NCI-H1105 (cell line): Measurements from ENCODE around the gene HK3.
"Not testable (repeated sequence)": the region's sequence is repeated elsewhere in the genome, so short reads cannot be mapped to it uniquely, and the experiment has no call there.

ENCODE experiments used
- DNase-seq: peaks from one replicate; lab custom pipeline; 2025; lab: John Stamatoyannopoulos, UW

HK3 gene

DNA sequence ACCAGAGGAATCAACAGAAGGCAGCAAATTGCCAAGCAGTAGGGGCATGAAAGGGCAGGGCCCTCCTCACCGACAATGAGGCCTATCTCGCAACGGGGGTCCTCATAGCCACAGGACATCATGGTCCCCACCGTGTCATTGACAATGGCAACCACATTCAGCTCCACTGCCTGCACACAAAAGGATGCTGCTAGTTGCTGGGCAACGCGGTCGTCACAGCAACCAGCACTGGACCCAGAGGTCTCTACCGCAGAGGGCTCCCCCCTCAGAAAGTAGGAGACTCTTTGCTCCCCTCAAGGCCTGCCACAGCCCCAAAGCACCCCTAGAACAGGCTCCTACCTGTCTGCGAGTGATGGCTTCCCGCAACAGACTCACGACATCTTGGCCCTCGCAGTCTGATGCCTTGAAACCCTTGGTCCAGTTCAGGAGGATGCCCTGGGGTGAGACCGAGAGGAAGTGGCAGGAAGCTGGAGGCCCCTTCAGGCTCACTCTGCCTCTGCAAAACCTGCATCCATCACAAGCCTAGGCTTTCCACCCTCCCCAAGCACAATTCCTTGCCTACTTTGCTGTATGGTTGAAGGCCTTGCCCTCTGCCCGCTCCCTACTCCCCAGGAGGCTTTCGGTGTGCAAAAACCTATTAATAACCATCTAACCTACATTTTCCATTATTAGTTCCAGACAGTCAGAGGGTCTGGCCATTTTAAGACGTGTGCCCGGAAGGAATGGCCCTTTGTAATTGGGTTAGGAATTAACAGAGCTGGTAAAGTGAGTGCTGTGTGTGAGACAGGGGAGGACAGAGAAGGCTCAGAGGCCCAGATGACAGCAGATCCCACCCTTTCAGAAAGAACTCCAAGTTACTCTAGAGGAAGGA lies 15.2 kb downstream of the HK3 start:
- no peak for DNase-seq

DNA sequence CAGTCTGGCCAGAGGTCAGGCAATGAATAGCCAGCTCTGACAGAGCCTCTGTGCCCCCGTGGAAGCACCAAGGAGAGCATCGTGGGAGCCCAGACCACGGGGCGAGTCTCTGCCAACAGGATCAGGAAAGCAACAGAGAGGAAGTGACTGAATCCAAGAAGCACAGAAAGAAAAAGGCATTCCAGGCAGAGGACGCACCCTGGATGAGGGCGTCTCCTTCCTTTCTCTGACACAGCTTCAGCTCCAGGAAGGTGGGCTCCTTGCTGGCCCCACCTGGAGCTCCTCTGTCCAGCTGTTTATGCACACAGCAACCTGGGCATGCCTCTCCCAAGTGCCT lies 16.6 kb downstream of the HK3 start:
- no peak for DNase-seq

DNA sequence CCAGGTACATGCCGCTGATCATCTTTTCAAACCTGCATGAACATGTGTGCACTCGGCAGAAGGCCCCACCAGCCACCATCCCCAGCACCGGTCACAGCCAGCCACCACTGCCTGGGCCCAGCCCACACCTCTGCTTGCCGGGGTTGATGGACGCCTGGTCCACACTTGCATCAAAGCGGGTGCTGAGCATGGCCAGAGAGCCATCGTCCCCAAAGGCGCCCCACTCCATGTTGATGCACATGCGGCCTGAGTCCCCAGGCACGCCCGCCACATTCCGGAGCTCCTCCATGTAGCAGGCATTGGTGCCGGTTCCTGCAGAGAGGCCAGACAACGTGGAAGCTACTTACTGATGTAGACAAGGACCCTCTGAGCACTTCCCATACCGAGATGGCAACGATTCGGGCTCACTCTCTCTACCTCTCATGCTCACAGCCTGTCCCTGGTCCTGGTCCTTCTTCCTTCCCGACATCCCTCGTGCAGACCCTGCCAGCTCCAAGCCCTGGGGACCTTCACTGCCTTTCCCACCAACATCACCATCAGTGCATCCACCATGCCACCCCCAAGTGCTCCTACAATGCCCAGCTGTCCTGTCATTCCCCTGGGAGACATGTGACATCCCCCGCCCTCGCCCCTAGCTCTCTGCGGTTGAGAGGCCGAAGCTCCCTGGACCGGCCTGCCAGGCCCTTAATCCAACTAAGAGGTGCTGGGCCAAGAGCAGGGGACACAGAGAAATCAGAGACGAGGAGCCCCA lies 17.2 kb downstream of the HK3 start:
- DNase-seq = no peak

DNA sequence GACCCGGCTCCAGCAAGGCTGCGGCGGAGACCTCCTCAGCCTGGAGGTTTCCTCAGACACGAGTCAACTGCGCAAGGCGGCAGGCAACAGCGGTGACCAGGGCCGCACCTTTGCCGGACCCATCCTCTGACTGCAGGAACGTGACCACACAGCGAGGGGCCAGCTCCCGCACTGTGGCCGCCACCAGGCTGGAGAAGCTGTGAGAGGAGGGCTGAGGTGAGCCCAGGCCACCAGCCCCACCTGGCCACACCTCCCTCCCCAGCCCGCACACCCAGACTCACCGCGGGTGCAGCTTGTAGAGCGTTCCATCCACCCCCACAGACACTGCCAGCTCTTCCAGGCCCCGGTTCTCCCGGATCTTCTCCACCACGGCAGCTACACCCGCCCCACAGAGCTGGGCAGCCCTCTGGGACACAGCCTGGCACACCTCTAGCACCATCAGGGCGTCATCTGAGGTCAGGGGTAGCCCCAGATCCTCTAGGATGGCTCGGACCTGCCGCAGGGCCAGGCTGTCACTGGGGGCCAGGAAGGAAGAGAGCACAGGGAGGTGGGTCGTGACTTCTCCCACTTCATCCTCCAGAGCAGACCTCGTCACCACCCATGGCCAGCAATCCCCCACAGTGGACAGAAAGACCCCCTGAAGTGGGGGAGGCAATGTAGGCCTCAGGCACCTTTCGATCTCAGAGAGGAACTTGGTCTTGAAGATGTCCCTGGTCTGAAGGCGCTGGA lies 18.0 kb downstream of the HK3 start:
- no peak for DNase-seq

DNA sequence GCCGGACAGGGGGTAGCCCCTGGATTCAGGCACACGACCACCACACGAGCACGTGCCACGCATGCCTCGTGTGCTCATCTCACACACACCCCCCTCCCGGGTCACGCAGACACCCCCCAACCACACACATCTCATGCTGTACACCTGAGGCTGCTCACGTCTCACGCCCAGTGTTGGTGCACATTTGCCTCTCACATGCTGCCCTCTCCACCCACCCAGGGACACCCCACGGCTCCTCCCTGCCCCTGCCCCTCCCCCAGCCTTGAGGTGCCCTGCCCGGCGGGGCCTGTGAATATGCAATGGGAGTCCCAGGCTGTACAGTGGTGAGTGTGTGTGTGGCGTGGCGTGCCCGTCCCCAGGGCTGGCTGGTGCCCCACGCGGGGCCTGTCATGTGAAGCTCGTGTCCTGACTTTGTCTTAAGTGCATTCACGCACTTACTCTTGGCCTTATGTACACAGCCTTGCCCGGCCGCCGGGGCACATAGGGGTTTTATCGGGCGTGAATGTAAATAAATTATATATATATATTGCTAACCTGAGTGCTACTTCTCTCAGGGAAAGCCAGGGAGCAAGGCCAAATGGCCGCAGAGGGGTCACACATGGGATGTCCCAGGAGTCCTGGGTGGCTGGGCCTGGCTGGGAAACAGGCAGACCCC lies 18.7 kb downstream of the HK3 start:
- DNase-seq = no peak

DNA sequence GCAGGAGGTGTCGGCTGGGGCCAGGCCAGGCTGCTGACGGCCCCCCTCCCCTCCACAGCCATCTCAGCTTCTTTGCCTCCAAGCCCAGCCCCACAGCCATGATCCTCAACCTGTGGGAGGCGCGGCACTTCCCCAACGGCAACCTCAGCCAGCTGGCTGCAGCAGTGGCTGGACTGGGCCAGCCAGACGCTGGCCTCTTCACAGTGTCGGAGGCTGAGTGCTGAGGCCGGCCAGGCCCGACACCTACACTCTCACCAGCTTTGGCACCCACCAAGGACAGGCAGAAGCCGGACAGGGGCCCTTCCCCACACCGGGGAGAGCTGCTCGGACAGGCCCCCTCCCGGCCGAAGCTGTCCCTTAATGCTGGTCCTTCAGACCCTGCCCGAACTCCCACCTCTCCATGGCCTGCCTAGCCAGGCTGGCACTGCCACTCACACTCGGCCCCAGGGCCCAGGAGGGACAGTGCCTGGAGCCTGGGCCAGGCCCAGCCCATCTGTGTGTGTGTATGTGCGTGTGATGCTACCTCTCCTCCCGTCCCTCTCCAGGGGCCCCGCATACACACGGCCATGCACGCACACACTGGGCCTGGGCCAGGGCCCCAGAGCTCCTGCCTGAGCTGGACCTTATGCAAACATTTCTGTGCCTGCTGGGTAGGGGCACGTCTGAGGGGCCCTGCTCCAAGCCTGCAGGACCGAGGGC lies 19.3 kb downstream of the HK3 start:
- no peak for DNase-seq

DNA sequence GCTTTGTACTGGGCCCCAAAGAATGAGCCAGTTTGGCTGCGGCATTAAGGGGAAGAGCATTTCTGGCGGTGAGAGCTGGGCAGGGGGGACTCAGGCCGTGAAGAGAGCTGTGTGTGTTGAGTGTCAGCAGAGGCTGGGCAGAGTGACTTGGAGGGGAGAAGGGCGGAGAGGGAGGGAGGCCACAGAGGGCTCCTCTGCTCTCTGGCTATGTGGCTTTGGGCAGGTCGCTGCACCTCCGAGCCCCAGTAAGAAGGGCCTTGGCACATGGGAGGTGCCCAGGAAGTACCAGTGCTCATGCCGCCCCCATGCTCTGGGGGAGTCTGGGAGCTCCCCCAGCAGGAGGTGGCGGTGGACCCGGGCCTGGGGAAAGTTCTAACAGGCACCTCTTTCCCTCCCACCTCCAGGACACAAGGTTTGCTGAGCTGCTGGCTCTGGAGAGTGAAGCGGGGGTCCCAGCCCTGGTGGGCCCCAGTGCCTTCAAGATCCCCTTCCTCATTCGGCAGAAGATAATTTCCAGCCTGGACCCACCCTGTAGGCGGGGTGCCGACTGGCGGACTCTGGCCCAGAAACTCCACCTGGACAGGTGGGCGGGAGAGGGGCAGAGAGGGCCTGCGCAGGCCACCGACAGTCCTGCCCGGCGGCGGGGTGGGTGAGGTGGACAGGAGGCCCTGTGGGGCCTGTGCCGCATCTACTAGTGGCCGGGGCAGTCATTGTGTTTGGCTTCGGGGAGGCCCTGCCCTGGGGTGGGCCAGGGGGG lies 20.1 kb downstream of the HK3 start:
- DNase-seq = no peak

DNA sequence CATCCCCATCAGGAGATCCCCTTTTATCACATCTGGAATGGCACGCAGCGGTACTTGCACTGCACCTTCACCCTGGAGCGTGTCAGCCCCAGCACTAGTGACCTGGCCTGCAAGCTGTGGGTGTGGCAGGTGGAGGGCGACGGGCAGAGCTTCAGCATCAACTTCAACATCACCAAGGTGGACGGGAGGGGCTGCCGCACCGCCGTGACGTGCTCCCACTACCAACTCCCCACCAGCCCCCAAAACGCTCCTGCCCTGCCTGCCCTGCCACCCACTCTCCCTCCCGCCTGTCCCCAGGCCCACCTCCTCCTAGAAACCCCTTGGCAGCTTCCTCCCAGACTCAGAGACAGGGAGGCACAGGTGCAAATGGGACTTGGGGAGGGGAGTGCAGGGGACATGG lies 20.7 kb downstream of the HK3 start:
- no peak for DNase-seq

DNA sequence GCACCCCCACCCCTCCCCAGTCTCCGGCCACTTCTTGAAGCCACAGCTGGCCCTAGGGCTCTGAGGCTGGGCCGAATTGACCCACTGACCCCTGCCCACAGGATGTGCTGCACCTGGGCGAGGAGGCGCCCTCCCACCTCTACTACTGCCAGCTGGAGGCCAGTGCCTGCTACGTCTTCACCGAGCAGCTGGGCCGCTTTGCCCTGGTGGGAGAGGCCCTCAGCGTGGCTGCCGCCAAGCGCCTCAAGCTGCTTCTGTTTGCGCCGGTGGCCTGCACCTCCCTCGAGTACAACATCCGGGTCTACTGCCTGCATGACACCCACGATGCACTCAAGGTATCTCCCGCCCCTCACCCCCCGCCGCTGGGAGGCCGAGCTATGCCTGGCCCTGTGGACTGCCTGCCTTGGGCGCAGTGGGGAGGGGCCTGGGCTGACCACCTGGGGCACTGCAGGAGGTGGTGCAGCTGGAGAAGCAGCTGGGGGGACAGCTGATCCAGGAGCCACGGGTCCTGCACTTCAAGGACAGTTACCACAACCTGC lies 21.3 kb downstream of the HK3 start:
- no peak for DNase-seq

DNA sequence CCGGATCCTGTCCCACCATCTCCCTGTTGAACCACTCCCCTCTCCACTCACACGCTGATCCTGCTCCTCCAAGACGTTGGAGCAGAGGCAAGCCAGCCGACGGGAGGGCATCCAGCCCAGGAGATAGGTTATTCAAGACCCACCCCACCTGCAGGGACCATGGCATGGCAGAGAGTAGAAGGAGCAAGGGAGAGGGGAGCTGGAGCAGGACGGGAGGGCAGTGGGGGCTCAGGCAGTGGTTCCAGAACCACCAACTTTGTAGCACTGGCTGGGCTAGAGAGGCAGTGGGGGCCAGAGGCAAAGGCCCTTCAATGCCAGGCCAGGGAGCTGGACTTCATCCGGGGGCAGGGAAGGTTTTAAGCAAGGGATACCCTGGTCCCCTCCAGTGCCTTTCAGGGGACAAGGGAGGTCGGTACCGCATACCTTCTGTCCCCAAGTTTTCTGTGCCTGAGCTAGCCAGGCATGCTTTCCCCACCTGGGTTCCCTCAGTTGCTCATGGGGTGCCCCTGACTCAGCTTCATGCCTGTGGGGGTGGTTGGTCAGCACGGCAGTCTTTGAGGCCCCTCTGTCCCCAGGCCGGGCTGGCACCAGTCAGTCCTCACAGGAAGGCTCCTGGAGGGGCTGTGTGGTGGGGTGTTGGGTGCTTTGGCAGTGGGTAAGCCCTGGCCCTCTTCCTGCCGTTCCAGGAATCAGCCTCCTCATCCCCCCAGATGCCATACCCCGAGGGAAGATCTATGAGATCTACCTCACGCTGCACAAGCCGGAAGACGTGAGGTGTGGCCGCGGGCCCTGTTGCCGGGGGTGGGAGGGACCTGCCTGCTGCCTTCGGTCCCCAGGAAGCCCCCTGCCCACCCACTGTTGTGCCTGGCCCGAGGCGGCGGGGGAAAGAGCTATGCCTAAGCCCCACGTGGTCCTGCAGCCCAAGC lies 22.4 kb downstream of the HK3 start:
- no peak for DNase-seq

DNA sequence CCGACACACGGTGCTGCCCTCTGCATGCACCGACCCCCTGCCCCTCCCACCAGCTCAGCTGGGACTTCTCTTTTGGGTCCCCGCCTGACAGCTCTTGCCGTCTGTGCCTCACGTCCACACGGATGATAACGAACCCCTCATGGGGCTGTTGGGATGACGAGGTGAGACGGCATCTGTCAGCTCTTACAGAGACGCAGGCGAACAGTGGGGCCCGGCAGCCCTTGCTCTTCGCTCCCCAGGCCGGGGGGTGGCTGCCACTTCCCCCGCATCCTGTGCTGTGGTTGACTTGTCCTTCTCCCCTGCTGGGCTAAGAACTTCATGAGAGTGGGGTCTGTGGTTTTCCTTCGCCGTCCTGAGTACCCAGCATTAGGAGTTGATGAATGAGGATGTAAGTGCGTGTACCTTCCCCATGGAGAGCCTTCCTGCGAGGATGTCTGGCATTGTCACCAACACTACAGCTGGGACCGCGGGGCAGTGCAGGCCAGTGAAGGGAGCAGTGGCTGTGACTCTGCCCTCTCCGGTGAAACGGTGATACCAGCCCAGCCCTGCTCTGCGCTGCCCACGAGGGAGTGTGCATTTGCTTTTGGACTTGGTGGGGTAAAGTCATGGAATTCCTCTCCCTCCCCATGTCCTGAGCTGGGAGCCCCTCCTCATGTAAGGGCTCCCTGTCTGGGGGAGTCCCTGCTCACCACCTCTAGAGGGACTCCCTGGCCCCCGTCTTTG lies 23.2 kb downstream of the HK3 start:
- no peak for DNase-seq

DNA sequence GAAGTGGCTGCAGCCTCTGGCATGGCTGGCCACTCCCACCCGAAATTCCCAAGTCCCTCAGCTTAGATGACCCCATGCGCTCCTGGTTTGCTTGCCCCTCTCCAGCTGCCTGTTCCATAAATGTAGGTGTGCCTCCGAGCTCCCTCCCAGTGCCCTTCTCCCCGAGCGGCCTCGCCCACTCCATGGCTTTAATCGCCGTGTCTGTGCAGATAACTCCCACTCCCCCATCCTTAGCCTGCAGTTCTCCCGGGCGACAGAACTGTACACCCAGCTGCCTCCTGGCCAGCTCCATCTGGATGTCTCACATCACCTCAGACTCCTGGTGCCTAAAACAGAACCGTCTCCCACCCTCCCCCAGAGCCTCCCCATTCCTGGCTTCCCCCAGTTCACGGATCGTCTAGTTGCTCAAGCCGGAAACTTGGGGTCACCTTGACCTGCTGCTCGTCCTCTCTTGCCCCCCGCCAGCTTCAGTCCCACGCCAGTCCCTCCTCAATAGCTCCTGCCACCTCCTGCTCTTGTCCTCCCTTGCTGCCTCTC lies 24.1 kb downstream of the HK3 start:
- DNase-seq = no peak

DNA sequence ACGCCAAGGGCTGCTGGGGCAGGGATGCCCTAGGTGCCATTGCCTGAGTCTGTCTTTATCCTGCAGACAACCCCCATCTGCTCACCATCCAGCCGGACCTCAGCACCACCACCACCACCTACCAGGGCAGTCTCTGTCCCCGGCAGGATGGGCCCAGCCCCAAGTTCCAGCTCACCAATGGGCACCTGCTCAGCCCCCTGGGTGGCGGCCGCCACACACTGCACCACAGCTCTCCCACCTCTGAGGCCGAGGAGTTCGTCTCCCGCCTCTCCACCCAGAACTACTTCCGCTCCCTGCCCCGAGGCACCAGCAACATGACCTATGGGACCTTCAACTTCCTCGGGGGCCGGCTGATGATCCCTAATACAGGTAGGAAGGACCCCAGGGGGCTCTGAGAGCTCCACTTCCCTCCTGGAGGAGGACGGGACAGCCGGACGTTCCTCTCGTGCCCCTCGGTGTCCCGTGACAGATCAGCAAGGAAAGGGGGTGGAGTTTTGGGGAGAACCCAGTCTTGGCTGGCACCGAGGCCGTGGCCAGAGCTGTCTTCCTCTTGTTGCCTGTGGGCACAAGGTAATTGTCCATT lies 24.9 kb downstream of the HK3 start:
- DNase-seq = no peak

DNA sequence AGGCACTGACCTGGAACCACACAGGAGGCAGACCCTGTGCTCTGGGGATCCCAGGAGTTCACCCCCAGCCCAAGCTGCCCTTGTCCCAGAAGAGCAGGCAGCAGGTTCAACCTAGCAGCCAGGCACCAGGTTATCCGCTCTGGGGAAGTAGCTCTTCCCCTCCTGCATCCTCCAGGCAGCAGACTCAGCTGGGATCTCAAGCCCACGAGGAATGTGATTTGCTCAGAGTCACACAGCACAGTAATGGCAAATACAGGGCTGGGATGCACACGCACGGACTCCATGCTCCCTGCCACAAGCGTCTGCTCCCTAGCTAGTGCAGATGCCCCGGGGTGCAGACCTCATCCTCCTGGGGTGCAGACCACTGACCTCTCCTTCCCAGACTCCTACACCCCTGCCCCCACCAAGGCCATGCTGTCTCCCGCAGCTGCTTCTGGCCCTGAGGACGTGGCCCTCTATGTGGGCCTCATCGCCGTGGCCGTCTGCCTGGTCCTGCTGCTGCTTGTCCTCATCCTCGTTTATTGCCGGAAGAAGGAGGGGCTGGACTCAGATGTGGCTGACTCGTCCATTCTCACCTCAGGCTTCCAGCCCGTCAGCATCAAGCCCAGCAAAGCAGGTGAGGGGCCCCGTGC lies 25.5 kb downstream of the HK3 start:
- DNase-seq = no peak

DNA sequence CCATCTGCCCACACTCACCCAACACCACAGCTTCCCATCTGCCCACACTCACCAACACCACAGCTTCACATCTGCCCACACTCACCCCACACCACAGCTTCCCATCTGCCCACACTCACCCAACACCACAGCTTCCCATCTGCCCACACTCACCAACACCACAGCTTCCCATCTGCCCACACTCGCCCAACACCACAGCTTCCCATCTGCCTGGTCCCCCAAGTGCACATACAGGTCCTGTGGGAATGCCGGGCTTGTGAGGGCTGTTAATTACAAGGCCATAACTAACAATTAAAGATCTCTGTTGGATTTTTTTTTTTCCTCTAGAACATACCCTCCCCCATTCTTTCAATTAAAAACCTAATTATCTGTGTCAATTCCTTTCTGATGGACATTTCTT lies 26.1 kb downstream of the HK3 start:
- not testable (repeated sequence) for DNase-seq

DNA sequence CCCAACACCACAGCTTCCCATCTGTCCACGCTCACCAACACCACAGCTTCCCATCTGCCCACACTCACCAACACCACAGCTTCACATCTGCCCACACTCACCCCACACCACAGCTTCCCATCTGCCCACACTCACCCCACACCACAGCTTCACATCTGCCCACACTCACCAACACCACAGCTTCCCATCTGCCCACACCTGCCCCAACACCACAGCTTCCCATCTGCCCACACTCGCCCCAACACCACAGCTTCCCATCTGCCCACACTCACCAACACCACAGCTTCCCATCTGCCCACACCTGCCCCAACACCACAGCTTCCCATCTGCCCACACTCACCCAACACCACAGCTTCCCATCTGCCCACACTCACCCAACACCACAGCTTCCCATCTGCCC lies 26.6 kb downstream of the HK3 start:
- DNase-seq = not testable (repeated sequence)

DNA sequence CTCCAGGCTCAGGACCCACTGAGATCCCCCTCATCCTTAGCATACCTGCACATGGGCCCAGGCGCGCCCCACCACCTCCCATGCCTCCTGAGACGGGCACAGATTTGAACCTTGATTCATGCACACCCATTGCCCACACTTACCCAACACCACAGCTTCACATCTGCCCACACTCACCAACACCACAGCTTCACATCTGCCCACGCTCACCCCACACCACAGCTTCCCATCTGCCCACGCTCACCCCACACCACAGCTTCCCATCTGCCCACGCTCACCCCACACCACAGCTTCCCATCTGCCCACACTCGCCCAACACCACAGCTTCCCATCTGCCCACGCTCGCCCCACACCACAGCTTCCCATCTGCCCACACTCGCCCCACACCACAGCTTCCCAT lies 28.5 kb downstream of the HK3 start:
- not testable (repeated sequence) for DNase-seq

DNA sequence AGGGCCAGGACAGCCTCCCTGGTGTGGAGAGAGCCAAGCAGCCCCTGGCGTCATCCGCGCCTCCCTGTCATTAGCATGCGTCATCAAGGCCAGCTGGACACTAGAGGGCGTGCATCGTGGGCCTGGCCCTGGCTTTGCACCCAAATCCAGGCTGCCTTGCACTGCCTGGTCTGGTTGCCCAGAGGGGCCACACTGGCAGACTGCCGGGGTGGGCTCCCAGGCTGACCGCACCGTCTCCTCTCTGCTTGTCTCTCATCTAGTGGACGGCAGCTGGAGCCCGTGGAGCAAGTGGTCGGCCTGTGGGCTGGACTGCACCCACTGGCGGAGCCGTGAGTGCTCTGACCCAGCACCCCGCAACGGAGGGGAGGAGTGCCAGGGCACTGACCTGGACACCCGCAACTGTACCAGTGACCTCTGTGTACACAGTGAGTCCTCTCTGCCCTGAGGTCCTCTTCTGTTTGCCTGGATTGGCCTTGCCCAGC lies 29.0 kb downstream of the HK3 start:
- no peak for DNase-seq
